Gastrocnemius medialis (tissue), 4 donors: ENCODE results near the gene APBA2. TPM values are rescaled to one million over a fixed set of nuclear protein-coding genes. Genes with fewer than 3 reads are reported as not detected.

ENCODE experiments used
- ATAC-seq, 2 donors: fragments of 150-250 bp; one replicate each; pipeline ENCODE4 v1.9.1; 2016
- DNase-seq, 2 donors: peaks; one replicate each; pipeline ENCODE4 v3.0.0-alpha.2; 2019
- H3K27ac ChIP-seq, 4 donors: fragments of 200-600 bp; sonication (generic); 1 replicate in 1 of 4; 2 replicates in 3 of 4; pipeline ENCODE4 v1.5.1; 2016 to 2018; ENCODE audit warnings: mild to moderate bottlenecking in 2 of 4, moderate library complexity in 1 of 4
- H3K27me3 ChIP-seq, 3 donors: fragments of 200-600 bp; sonication (generic) in 2 of 3; 1 replicate in 1 of 3; 2 replicates in 2 of 3; pipeline versions ENCODE4 v1.5.1 to v1.6.0; 2016 to 2019; ENCODE audit warnings: mild to moderate bottlenecking in 1 of 3, moderate library complexity in 1 of 3
- H3K36me3 ChIP-seq, 2 donors: fragments of 200-600 bp; sonication (generic) in 1 of 2; one replicate each; pipeline ENCODE4 v1.5.1; 2017 to 2018
- H3K4me1 ChIP-seq, 2 donors: fragments of 200-600 bp; sonication (generic) in 1 of 2; one replicate each; pipeline ENCODE4 v1.5.1; 2016 to 2017; ENCODE audit warnings: mild to moderate bottlenecking in 2 of 2
- H3K4me3 ChIP-seq, 4 donors: fragments of 200-600 bp; sonication (generic) in 3 of 4; 1 replicate in 1 of 4; 2 replicates in 3 of 4; pipeline ENCODE4 v1.5.1; 2016 to 2019; ENCODE audit warnings: mild to moderate bottlenecking in 2 of 4
- H3K9me3 ChIP-seq, 3 donors: fragments of 200-600 bp; sonication (generic) in 2 of 3; 1 replicate in 1 of 3; 2 replicates in 2 of 3; pipeline ENCODE4 v1.5.1; 2016 to 2019
- CTCF ChIP-seq, 5 experiments: fragments of 450-650 bp in 3 of 5; fragments of 200-600 bp in 2 of 5; sonication (generic) in 2 of 5; IDR thresholded peaks in 4 of 5; conservative IDR thresholded peaks in 1 of 5; 1 replicate in 4 of 5; 2 replicates in 1 of 5; pipeline ENCODE4 v1.5.1; 2016 to 2019; ENCODE audit warnings: antibody characterized with exemption in 5 of 5, mild to moderate bottlenecking in 3 of 5, moderate library complexity in 3 of 5
- POLR2A ChIP-seq, 2 donors: fragments of 450-650 bp; IDR thresholded peaks; one replicate each; pipeline ENCODE4 v1.6.1; 2017; ENCODE audit warnings: antibody characterized with exemption in 2 of 2, mild to moderate bottlenecking in 2 of 2, moderate library complexity in 2 of 2
- in situ Hi-C, 4 donors: fragments of 200-750 bp; cut with MboI; loops; one replicate each; pipeline versions ENCODE4 v1.15.0 to v1.8.0; 2017; ENCODE audit warnings: low sequenced_read_pairs in 4 of 4
- intact Hi-C: fragments of 100-400 bp; cut with DNase I; formaldehyde crosslinking; loops from one replicate; pipeline ENCODE4 v1.15.1; 2023; ENCODE audit warnings: low total_unique reads
- total RNA-seq, 4 donors: library from RNA; depleted of rRNA; stranded (reverse); fragments of >200 nt; gene quantifications; one replicate each; pipeline versions ENCODE4 v1.1.0 to v1.2.3, GENCODE V29; 2016

The APBA2 gene
- total RNA-seq, 4 donors from 2014 or later: 0.19 to 0.31 TPM; not detected in 2

- no peak for TF ChIP-seq POLR2A (IDR thresholded peaks at IDR 0.05)
- TF ChIP-seq CTCF (IDR thresholded peaks at IDR 0.05 in 4 of 5, conservative IDR thresholded peaks at IDR 0.05 in 1 of 5): no peak
- no peaks in the 10 kb centered on the region for H3K36me3 ChIP-seq
- H3K9me3 ChIP-seq: no peaks in the 10 kb centered on the region
- intact Hi-C loops (no loop called here), in situ Hi-C loops (no loop called here)
- no peak overlapping the region for H3K4me3 ChIP-seq
- H3K27ac ChIP-seq: no peak overlapping the region
- DNase-seq: no peak
- no peaks in the 10 kb centered on the region for H3K4me1 ChIP-seq
- no peaks in the 10 kb centered on the region for H3K27me3 ChIP-seq
- ATAC-seq: no peak
Observed at GRCh38 chr15:28873006-28873405, 12.8 kb upstream of the APBA2 start.

- DNase-seq: no peak
- intact Hi-C loops (no loop called here), in situ Hi-C loops (no loop called here)
- Histone ChIP-seq H3K9me3 (no peaks in the 10 kb centered on the region), H3K36me3 (no peaks in the 10 kb centered on the region), H3K27ac (no peak overlapping the region), H3K27me3 (no peaks in the 10 kb centered on the region), H3K4me3 (no peak overlapping the region), H3K4me1 (no peaks in the 10 kb centered on the region)
- TF ChIP-seq POLR2A (IDR thresholded peaks at IDR 0.05): no peak
- no peak for TF ChIP-seq CTCF (IDR thresholded peaks at IDR 0.05 in 4 of 5, conservative IDR thresholded peaks at IDR 0.05 in 1 of 5)
- no peak for ATAC-seq
Observed at GRCh38 chr15:28873585-28874190, 12.1 kb upstream of the APBA2 start.

- in situ Hi-C loops: no loop called here
Observed at GRCh38 chr15:28875461-28876000, 10.2 kb upstream of the APBA2 start.

GRCh38 chr15:28876131-28876844 is 9.5 kb upstream of the APBA2 start:
- Histone ChIP-seq H3K9me3 (no peaks in the 10 kb centered on the region), H3K27ac (no peak overlapping the region), H3K4me1 (no peaks in the 10 kb centered on the region), H3K4me3 (no peak overlapping the region), H3K36me3 (no peaks in the 10 kb centered on the region), H3K27me3 (no peaks in the 10 kb centered on the region)
- in situ Hi-C loops: no loop called here
- DNase-seq: no peak
- TF ChIP-seq CTCF (IDR thresholded peaks at IDR 0.05 in 4 of 5, conservative IDR thresholded peaks at IDR 0.05 in 1 of 5) (no peak), POLR2A (IDR thresholded peaks at IDR 0.05) (no peak)
- intact Hi-C loops: no loop called here
- no peak for ATAC-seq

More at GRCh38 chr15:28875461-28876000, 10.2 kb upstream of the APBA2 start:
- intact Hi-C loops: no loop called here
- Histone ChIP-seq H3K9me3 (no peaks in the 10 kb centered on the region), H3K4me3 (no peak overlapping the region), H3K4me1 (no peaks in the 10 kb centered on the region), H3K36me3 (no peaks in the 10 kb centered on the region), H3K27me3 (no peaks in the 10 kb centered on the region), H3K27ac (no peak overlapping the region)
- ATAC-seq: no peak
- no peak for DNase-seq
- TF ChIP-seq POLR2A (IDR thresholded peaks at IDR 0.05) (no peak), CTCF (IDR thresholded peaks at IDR 0.05 in 4 of 5, conservative IDR thresholded peaks at IDR 0.05 in 1 of 5) (no peak)
